ENCODE measurements around the gene ASPA.

DNA sequence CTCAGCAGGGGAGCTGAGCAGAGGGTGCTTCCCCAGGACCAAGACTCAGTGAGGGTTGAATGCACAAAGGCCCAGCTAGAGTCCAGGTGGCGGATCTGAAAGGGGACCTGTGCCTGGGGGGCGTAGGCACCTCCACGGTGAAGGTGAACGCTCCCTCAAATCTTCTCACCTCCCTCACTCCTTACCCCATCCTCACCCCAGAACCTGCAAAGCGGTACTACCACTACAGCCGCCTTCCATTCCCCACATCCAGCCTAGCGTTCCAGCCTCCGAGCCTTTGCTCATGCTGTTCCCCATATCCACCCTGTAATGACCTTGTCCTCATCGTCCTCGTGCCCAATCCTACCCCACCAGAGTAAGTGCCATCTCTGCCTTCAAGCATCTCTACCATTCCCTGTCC is 51.2 kb downstream of the ASPA start:
- TF ChIP-seq, protein P1, sequence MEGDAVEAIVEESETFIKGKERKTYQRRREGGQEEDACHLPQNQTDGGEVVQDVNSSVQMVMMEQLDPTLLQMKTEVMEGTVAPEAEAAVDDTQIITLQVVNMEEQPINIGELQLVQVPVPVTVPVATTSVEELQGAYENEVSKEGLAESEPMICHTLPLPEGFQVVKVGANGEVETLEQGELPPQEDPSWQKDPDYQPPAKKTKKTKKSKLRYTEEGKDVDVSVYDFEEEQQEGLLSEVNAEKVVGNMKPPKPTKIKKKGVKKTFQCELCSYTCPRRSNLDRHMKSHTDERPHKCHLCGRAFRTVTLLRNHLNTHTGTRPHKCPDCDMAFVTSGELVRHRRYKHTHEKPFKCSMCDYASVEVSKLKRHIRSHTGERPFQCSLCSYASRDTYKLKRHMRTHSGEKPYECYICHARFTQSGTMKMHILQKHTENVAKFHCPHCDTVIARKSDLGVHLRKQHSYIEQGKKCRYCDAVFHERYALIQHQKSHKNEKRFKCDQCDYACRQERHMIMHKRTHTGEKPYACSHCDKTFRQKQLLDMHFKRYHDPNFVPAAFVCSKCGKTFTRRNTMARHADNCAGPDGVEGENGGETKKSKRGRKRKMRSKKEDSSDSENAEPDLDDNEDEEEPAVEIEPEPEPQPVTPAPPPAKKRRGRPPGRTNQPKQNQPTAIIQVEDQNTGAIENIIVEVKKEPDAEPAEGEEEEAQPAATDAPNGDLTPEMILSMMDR (IDR thresholded peaks at IDR 0.05) = no peak
- TF ChIP-seq MYBL2 (CRISPR knock-in tag; IDR thresholded peaks at IDR 0.05) (no peak), NR3C1 (CRISPR knock-in tag; conservative IDR thresholded peaks at IDR 0.05; ENCODE audit: low read depth) (no peak), SP1 (CRISPR knock-in tag; conservative IDR thresholded peaks at IDR 0.05) (no peak), ZNF138 (CRISPR knock-in tag; conservative IDR thresholded peaks at IDR 0.05) (no peak), GRHL2 (CRISPR knock-in tag; IDR thresholded peaks at IDR 0.05; ENCODE audit: insufficient replicate concordance, severe bottlenecking) (no peak), ZBTB21 (CRISPR knock-in tag; IDR thresholded peaks at IDR 0.05; ENCODE audit: borderline replicate concordance) (no peak), RELA (CRISPR knock-in tag; IDR thresholded peaks at IDR 0.05; ENCODE audit: borderline replicate concordance) (no peak)
- TF ChIP-seq, protein P2, sequence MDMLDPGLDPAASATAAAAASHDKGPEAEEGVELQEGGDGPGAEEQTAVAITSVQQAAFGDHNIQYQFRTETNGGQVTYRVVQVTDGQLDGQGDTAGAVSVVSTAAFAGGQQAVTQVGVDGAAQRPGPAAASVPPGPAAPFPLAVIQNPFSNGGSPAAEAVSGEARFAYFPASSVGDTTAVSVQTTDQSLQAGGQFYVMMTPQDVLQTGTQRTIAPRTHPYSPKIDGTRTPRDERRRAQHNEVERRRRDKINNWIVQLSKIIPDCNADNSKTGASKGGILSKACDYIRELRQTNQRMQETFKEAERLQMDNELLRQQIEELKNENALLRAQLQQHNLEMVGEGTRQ (CRISPR knock-in tag; IDR thresholded peaks at IDR 0.05) = no peak
- TF ChIP-seq, protein P3, sequence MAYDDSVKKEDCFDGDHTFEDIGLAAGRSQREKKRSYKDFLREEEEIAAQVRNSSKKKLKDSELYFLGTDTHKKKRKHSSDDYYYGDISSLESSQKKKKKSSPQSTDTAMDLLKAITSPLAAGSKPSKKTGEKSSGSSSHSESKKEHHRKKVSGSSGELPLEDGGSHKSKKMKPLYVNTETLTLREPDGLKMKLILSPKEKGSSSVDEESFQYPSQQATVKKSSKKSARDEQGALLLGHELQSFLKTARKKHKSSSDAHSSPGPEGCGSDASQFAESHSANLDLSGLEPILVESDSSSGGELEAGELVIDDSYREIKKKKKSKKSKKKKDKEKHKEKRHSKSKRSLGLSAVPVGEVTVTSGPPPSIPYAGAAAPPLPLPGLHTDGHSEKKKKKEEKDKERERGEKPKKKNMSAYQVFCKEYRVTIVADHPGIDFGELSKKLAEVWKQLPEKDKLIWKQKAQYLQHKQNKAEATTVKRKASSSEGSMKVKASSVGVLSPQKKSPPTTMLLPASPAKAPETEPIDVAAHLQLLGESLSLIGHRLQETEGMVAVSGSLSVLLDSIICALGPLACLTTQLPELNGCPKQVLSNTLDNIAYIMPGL (CRISPR knock-in tag; IDR thresholded peaks at IDR 0.05) = no peak
- TF ChIP-seq, protein P4, sequence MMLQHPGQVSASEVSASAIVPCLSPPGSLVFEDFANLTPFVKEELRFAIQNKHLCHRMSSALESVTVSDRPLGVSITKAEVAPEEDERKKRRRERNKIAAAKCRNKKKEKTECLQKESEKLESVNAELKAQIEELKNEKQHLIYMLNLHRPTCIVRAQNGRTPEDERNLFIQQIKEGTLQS (CRISPR knock-in tag; conservative IDR thresholded peaks at IDR 0.05) = no peak
- TF ChIP-seq, protein P5, sequence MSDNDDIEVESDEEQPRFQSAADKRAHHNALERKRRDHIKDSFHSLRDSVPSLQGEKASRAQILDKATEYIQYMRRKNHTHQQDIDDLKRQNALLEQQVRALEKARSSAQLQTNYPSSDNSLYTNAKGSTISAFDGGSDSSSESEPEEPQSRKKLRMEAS (CRISPR knock-in tag; IDR thresholded peaks at IDR 0.05) = no peak

Data from WTC11 (cell line).